LoVo (cell line): ENCODE data around the gene RHBDD1.

ENCODE experiments used
- DNase-seq: peaks from one replicate; pipeline ENCODE4 v3.0.0-alpha.2; 2016; ENCODE audit warnings: low spot score

RHBDD1 gene

DNA sequence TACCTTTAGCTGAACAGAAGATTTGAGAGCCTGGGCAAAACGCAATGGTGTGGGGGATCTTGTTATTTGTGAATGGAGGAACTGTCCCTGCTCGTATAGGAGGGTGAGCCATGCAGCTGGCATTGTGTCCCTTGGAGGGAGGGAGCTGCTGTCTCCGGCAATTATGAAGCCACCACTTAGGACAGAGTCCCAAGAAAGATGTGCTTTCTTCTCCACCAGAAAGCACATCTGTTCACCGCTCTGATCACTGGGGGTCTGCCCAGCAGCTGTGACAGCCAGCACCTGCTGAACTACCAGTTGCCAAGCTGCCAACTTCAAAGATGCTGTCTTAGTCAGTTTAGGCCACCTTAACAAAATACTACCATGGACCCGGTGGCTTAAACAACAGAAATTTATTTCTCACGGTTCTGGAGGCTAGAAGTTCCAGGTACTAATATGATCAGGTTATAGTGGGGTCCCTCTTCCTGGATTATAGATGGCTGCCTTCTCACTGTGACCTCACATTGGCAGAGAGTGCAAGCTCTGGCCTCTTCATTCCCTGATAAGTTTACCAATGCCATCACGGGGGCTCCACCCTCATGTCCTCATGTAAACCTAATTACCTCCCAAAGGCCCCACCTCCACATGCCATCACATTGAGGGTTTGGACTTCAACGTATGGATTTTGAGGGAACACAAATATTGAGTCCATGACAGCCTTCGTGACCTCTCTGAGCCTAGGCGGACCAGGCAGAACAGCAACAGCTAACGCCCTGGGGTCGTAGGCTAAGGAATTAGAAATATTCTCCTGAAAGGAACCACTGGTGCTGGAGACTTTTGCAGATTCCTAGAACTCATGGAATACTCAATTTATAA lies 148.3 kb downstream of the RHBDD1 start:
- DNase-seq: no peak

GRCh38 chr2:226984750-226985582 lies 149.1 kb downstream of the RHBDD1 start:
- DNase-seq: peak; percentile 49

GRCh38 chr2:226985583-226985946 lies 149.7 kb downstream of the RHBDD1 start:
- DNase-seq: no peak

GRCh38 chr2:226991663-226992062 lies 155.8 kb downstream of the RHBDD1 start:
- DNase-seq: no peak

GRCh38 chr2:226993171-226993570 lies 157.3 kb downstream of the RHBDD1 start:
- DNase-seq: no peak

DNA sequence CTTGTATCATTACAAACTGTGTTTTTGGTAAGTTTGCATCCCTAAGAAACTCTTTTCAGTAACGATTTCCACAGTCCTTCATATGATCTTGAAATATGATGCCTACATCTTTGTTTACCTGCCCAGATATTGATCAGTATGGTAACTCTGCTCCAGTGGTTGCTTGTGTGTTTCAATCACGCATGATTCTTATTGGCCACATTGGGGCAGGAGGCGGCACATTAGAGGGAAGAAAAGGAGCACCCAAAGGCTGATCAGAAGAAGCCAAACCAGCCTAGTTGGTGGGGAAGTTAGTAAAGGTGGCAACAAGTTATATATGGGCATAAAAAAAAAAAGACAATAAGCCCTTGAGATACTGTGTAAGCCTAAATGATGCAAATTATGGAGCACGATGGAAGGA lies 158.9 kb downstream of the RHBDD1 start:
- no peak for DNase-seq

- no peak for DNase-seq
Observed at GRCh38 chr2:226995625-226996041, 159.8 kb downstream of the RHBDD1 start.

DNA sequence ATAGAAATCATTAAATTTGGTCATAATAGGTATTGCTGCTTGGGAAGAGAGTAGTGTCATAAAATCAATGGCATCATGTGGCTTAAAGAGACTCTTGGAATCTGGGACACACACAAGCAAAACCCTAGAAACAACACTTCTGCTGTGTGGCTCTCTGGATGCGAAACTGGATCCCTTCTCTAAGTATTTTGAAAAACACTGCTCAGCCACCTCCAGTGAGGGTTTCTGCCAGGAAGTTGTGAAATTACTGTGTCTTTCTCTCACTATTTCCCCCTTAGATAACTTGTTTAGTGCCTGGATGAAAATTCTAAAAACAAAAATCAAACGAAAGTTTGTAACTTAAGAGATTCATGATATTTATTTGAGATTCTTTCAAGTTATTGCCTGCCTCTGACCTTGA lies 163.8 kb downstream of the RHBDD1 start:
- DNase-seq: no peak

GRCh38 chr2:227000123-227000522 lies 164.3 kb downstream of the RHBDD1 start:
- no peak for DNase-seq

GRCh38 chr2:227004482-227004881 lies 168.6 kb downstream of the RHBDD1 start:
- no peak for DNase-seq

- DNase-seq: no peak
Observed at GRCh38 chr2:227006189-227006897, 170.5 kb downstream of the RHBDD1 start.

GRCh38 chr2:227007148-227007547 lies 171.3 kb downstream of the RHBDD1 start:
- DNase-seq: no peak

DNA sequence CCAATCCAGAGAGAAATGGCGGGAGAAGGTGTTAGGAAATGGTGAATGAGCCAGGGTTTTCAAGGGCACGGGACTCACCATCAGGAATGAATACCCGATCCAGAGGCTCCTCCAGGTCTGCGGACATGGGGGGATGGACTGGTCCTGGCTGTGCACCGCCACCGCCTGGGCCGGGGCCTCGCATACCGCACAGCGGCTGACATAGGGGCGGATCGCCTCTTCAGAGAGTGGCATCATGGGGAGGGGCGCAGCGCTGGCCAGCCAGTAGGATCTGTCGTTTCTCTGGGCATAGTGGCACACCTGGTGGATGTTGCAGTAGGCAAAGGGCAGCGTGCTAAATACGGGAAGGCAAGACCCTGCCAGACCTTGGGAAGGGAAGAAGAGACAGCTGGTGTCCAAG lies 172.1 kb downstream of the RHBDD1 start:
- DNase-seq: no peak

DNA sequence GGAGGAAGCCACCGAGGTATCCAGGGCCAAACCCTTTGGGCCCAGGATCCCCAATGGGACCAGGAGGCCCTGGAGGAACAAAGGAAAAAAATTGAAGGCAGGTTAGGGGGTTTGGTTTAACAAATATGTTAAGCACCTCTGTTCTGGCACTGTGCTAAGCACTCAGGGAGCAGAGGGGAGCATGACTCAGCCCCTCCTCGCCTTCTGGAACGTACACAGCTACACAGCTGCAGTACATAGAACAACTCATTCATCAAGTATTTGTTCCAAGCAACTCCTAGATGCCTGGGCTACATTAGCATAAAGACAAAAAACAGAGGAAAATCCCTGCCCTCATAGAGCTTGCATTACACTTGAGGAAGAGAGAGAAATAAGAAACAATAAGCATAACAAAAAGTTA lies 174.6 kb downstream of the RHBDD1 start:
- DNase-seq: no peak

DNA sequence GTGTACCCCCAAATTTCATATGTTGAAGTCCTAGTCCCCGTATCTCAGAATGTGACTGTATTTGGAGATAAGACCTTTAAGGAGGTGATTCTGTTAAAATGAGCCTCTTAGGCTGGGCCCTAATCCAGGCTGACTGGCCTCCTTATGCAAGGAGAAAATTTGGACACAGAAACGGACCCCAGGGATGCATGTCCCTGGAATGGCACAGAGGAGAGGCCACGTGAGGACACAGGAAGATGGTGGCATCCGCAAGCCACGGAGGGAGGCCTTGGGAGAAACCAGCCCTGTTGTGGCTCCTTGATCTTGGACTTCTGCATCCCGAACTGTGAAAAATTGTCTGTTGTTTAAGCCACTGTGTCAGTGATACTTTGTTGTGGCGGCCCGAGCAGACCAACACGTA lies 177.5 kb downstream of the RHBDD1 start:
- no peak for DNase-seq

DNA sequence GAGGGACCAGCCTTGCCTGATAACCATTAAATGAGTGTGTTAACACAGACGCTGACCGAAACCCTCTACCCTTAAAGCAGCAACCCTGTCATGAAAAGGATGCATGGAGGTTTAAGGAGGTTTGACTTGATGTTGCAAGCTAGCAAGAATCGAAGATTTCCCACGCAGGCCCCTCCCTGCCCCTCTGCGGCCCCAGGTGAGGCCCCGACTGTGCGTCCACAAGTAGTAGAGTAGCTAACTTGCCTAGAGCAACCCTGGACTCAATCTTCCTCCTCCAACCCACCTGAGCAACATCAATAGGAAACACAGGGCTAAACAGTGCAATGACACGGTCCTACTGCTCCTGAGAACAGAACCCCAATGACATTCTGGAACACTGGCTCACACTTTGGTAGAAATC lies 178.0 kb downstream of the RHBDD1 start:
- DNase-seq: no peak

- no peak for DNase-seq
Observed at GRCh38 chr2:227016894-227017293, 181.0 kb downstream of the RHBDD1 start.

DNA sequence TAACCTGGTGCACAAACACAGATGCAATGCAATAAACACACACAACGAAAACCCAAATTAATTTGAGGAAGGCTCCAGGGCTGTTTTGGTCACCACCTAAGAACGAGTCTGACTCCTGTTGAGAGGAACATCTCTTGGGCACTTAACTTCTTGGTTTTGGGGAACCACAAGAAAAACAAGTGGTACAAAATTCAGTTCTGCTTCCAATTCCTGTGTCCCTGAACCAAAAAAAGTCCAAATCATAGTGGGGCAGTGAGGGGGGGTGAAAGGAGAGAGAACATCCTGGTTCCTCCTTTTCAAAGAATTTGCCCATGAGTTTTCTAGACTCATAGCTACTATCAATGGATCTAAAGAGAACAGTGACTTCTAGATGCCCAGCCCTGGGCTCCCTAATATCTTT lies 184.6 kb downstream of the RHBDD1 start:
- no peak for DNase-seq

DNA sequence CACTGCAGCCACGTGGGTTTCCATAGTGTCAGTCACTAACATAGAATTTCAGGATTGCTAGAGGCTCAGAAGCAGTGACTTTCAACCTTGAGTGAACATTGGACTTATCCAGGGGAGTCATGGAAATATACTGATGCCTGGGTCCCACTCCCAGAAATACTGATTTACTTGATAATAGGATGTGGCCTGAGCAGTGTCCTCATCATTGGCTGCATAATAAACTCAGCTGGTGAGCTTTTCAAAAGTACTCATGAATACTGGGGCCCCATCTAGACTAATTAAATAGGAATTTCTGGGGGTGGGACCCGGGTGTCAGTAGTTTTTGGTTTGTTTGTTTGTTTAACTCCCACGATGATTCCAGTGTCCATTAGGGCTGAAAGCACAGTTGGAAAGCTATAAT lies 186.8 kb downstream of the RHBDD1 start:
- no peak for DNase-seq

DNA sequence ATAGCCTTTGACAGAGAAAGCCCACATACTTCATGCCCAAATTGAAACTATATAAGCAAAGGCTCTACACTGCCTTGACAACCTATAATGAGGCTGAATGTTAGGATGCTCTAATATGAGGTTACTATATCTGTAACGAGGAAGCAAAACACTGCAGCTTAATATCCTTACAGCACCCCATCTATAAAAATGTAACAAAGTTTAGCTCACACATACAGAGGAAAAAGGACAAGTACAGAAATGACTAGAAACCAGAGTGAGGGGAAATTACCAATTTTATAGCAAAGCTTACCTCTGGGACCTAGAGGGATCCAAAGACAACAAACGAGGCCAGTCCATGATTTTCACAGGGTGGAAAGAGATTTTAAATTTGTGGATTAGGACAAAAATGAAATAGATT lies 189.7 kb downstream of the RHBDD1 start:
- DNase-seq: no peak

- DNase-seq: no peak
Observed at GRCh38 chr2:227029426-227030105, 193.7 kb downstream of the RHBDD1 start.

- no peak for DNase-seq
Observed at GRCh38 chr2:227030789-227031188, 194.9 kb downstream of the RHBDD1 start.
